Vagina (tissue), 2 donors: ENCODE measurements around the gene FXR1.

Experiments
- CTCF ChIP-seq, 3 experiments: fragments of 450-650 bp in 2 of 3; fragments of 200-600 bp in 1 of 3; sonication (generic) in 1 of 3; IDR thresholded peaks; one replicate each; pipeline ENCODE4 v1.5.1; 2017 to 2019; ENCODE audit warnings: antibody characterized with exemption in 3 of 3, mild to moderate bottlenecking in 2 of 3, moderate library complexity in 2 of 3
- POLR2A ChIP-seq, 2 donors: fragments of 450-650 bp; IDR thresholded peaks; one replicate each; pipeline ENCODE4 v1.6.1; 2017; ENCODE audit warnings: antibody characterized with exemption in 2 of 2, mild to moderate bottlenecking in 2 of 2, moderate library complexity in 2 of 2
- POLR2AphosphoS5 ChIP-seq, 2 donors: sonication (generic); formaldehyde crosslinking; IDR thresholded peaks; one replicate each; pipeline ENCODE4 v1.9.0; 2017; ENCODE audit warnings: antibody characterized with exemption in 2 of 2, mild to moderate bottlenecking in 2 of 2, low read depth in 1 of 2; ENCODE audit not compliant: insufficient read depth in 1 of 2

GRCh38 chr3:180987344-180987743, 74.9 kb downstream of the FXR1 start:
- TF ChIP-seq CTCF (IDR thresholded peaks at IDR 0.05): no peak
- no peak for TF ChIP-seq POLR2A (IDR thresholded peaks at IDR 0.05)
- TF ChIP-seq POLR2AphosphoS5 (IDR thresholded peaks at IDR 0.05; ENCODE audit: insufficient read depth in 1 of 2, low read depth in 1 of 2): no peak
